ENCODE data around the gene RPRD1B. TPM values are rescaled to one million over a fixed set of nuclear protein-coding genes. Genes with fewer than 3 reads are reported as not detected.

RPRD1B gene
- total and polyA plus RNA-seq, 4 donors, result 5.8 to 34.3 (median 29.4) TPM

DNA sequence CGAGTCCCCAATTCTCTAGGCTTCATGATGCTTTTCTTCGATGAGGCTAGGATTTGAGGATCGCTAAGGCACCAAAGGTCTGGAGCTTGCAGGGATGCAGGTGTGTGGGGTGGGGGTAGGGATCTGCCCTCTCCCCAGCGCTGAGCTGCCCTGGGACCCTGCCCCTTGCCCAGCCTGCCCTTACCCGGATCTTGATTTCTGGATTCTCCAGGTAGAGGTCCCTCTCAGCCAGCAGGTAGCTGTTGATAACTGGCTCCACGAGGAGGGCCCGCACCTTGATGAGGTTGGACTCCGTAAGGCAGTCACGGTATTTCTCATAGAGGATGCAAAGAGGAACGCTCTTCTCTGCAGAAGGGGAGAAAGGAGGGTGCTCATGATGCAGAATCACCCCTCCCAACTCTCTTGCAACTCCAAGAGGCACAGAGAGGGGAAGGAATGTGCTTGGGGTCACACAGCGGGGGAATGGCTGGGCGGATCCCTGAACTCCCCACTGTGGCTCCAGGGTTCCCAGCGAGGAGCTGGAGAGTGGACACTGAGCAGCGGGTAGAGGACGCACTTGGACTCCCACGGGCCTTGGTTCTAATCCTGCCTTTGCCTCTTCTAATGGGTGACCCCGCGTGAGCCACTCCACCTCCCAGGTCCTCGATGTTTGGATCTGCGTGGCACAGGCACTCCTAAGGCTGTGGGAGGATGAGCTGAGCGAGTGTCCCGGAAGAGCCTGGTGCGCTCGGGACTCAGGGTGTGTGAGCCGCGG lies 98.8 kb downstream of the RPRD1B start:
- Histone ChIP-seq H3K4me3 (ENCODE audit: low read depth in 1 of 3, low read length in 3 of 3) (no peak overlapping the region), H3K9ac (ENCODE audit: low read depth in 1 of 2, low read length in 2 of 2) (no peak overlapping the region), H3K9me3 (ENCODE audit: control insufficient read depth in 4 of 4, low read length in 3 of 4) (no peaks in the 10 kb centered on the region), H3K4me1 (ENCODE audit: control insufficient read depth in 4 of 4, insufficient read depth in 4 of 4, low read length in 3 of 4) (peaks cover 0 to 10% (median under 1%) of the 10 kb centered on the region in 4 donors), H3K36me3 (ENCODE audit: control insufficient read depth in 4 of 4, insufficient read depth in 3 of 4, low read depth in 1 of 4, low read length in 3 of 4) (peaks cover 9 to 89% (median 56%) of the 10 kb centered on the region in 4 donors), H3K27me3 (ENCODE audit: control insufficient read depth in 4 of 4, insufficient read depth in 4 of 4, low read length in 3 of 4) (no peaks in the 10 kb centered on the region), H3K27ac (ENCODE audit: low read depth in 1 of 2, low read length in 2 of 2) (no peak overlapping the region)
- 90% methylated on average over 26 of the region's 26 CpGs for WGBS
- no peak for DNase-seq (ENCODE audit: low spot score)
- TF ChIP-seq JUND (IDR thresholded peaks at IDR 0.05), result no peak
- no peak for TF ChIP-seq RXRA (IDR thresholded peaks at IDR 0.05)
- TF ChIP-seq FOXA1 (IDR thresholded peaks at IDR 0.05), result no peak
- TF ChIP-seq, protein P1, sequence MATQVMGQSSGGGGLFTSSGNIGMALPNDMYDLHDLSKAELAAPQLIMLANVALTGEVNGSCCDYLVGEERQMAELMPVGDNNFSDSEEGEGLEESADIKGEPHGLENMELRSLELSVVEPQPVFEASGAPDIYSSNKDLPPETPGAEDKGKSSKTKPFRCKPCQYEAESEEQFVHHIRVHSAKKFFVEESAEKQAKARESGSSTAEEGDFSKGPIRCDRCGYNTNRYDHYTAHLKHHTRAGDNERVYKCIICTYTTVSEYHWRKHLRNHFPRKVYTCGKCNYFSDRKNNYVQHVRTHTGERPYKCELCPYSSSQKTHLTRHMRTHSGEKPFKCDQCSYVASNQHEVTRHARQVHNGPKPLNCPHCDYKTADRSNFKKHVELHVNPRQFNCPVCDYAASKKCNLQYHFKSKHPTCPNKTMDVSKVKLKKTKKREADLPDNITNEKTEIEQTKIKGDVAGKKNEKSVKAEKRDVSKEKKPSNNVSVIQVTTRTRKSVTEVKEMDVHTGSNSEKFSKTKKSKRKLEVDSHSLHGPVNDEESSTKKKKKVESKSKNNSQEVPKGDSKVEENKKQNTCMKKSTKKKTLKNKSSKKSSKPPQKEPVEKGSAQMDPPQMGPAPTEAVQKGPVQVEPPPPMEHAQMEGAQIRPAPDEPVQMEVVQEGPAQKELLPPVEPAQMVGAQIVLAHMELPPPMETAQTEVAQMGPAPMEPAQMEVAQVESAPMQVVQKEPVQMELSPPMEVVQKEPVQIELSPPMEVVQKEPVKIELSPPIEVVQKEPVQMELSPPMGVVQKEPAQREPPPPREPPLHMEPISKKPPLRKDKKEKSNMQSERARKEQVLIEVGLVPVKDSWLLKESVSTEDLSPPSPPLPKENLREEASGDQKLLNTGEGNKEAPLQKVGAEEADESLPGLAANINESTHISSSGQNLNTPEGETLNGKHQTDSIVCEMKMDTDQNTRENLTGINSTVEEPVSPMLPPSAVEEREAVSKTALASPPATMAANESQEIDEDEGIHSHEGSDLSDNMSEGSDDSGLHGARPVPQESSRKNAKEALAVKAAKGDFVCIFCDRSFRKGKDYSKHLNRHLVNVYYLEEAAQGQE (IDR thresholded peaks at IDR 0.05), result no peak
- no peak for TF ChIP-seq EGR1 (IDR thresholded peaks at IDR 0.05; ENCODE audit: low read depth in 2 of 2)
- TF ChIP-seq SP1 (IDR thresholded peaks at IDR 0.05), result no peak
- no peak for TF ChIP-seq GABPA (IDR thresholded peaks at IDR 0.05 in 1 of 2, conservative IDR thresholded peaks at IDR 0.05 in 1 of 2)
- TF ChIP-seq HNF4G (IDR thresholded peaks at IDR 0.05), result no peak
- TF ChIP-seq HNF4A (conservative IDR thresholded peaks at IDR 0.05), result no peak
- no peak for TF ChIP-seq YY1 (IDR thresholded peaks at IDR 0.05)
- no peak for TF ChIP-seq NR2F2 (IDR thresholded peaks at IDR 0.05)
- no peak for TF ChIP-seq FOXA2 (IDR thresholded peaks at IDR 0.05)
- TF ChIP-seq, protein P2, sequence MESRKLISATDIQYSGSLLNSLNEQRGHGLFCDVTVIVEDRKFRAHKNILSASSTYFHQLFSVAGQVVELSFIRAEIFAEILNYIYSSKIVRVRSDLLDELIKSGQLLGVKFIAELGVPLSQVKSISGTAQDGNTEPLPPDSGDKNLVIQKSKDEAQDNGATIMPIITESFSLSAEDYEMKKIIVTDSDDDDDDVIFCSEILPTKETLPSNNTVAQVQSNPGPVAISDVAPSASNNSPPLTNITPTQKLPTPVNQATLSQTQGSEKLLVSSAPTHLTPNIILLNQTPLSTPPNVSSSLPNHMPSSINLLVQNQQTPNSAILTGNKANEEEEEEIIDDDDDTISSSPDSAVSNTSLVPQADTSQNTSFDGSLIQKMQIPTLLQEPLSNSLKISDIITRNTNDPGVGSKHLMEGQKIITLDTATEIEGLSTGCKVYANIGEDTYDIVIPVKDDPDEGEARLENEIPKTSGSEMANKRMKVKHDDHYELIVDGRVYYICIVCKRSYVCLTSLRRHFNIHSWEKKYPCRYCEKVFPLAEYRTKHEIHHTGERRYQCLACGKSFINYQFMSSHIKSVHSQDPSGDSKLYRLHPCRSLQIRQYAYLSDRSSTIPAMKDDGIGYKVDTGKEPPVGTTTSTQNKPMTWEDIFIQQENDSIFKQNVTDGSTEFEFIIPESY (IDR thresholded peaks at IDR 0.05), result no peak
- TF ChIP-seq, protein P3, sequence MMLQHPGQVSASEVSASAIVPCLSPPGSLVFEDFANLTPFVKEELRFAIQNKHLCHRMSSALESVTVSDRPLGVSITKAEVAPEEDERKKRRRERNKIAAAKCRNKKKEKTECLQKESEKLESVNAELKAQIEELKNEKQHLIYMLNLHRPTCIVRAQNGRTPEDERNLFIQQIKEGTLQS (IDR thresholded peaks at IDR 0.05), result no peak
- TF ChIP-seq, protein P4, sequence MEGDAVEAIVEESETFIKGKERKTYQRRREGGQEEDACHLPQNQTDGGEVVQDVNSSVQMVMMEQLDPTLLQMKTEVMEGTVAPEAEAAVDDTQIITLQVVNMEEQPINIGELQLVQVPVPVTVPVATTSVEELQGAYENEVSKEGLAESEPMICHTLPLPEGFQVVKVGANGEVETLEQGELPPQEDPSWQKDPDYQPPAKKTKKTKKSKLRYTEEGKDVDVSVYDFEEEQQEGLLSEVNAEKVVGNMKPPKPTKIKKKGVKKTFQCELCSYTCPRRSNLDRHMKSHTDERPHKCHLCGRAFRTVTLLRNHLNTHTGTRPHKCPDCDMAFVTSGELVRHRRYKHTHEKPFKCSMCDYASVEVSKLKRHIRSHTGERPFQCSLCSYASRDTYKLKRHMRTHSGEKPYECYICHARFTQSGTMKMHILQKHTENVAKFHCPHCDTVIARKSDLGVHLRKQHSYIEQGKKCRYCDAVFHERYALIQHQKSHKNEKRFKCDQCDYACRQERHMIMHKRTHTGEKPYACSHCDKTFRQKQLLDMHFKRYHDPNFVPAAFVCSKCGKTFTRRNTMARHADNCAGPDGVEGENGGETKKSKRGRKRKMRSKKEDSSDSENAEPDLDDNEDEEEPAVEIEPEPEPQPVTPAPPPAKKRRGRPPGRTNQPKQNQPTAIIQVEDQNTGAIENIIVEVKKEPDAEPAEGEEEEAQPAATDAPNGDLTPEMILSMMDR (IDR thresholded peaks at IDR 0.05; ENCODE audit: low read depth, low read length, missing input control), result no peak
- TF ChIP-seq RAD21 (IDR thresholded peaks at IDR 0.05), result no peak
- TF ChIP-seq, protein P5, sequence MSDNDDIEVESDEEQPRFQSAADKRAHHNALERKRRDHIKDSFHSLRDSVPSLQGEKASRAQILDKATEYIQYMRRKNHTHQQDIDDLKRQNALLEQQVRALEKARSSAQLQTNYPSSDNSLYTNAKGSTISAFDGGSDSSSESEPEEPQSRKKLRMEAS (IDR thresholded peaks at IDR 0.05), result no peak
- TF ChIP-seq TAF1 (conservative IDR thresholded peaks at IDR 0.05), result no peak
